Keratinocyte (primary cell): ENCODE data around the gene USP16.

Experiments
- CTCF ChIP-seq, 3 experiments: IDR thresholded peaks in 1 of 3; conservative IDR thresholded peaks in 1 of 3; optimal IDR thresholded peaks in 1 of 3; 2 replicates in 2 of 3; 3 replicates in 1 of 3; pipeline versions ENCODE3 to v1.5.1; 2011; ENCODE audit warnings: low read length in 3 of 3, mild to moderate bottlenecking in 3 of 3, moderate library complexity in 2 of 3, control low read depth in 1 of 3, inconsistent platforms in 1 of 3; ENCODE audit not compliant: insufficient read depth in 2 of 3; ENCODE audit errors: extremely low read depth in 1 of 3
- EZH2 ChIP-seq: IDR thresholded peaks from one replicate; pipeline ENCODE4 v1.6.1; 2012; ENCODE audit warnings: inconsistent platforms, mild to moderate bottlenecking, low read length, moderate library complexity

GRCh38 chr21:29096218-29097015 is 71.9 kb downstream of the USP16 start:
- TF ChIP-seq CTCF (optimal IDR thresholded peaks at IDR 0.05 in 1 of 3, IDR thresholded peaks at IDR 0.05 in 1 of 3, conservative IDR thresholded peaks at IDR 0.05 in 1 of 3; ENCODE audit: extremely low read depth in 1 of 3, insufficient read depth in 2 of 3, low read length in 3 of 3) (no peak), EZH2 (no peak)
